Cerebellar nuclear complex (tissue), 1 donor: ENCODE data around the gene CYBC1.

Source experiments
- DNase-seq, 2 experiments: peaks; one replicate each; lab custom pipeline; 2025; lab: John Stamatoyannopoulos, UW

The CYBC1 gene

GRCh38 chr17:82408938-82409318 lies 41.6 kb downstream of the CYBC1 start:
- no peak for DNase-seq

DNA sequence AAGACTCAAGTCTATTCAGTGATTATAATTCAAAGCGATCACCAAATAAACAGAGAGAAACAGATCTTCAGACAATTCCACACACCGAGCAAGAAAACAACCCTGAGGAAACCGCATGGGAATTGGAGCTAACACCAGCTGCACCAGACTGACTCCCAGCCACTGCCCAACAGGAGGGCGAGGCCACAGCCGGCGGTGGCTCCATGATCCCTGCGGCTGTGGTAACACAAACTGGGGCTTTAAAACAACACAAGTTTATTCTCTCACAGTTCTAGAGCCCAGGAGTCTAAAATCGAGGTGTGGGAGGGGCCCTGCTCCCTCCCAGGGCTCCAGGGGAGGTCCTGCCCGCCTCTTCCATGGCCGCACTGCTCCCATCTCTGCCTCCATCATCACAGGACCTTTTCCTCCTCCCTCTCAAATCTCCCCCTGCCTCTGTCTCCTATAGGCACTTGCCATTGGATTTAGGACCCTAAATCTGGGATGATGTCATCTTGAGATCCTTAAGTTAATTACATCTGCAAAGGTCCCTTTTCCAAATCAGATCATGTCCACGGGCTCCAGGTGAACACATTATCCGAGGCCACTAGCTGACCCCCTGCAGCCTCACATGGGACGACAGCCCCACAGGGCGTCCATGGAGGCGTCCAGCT lies 42.1 kb downstream of the CYBC1 start:
- no peak for DNase-seq

GRCh38 chr17:82407255-82407654 lies 43.3 kb downstream of the CYBC1 start:
- DNase-seq: no peak

GRCh38 chr17:82406131-82406671 lies 44.4 kb downstream of the CYBC1 start:
- no peak for DNase-seq

- DNase-seq: no peak
Observed at GRCh38 chr17:82405051-82405450, 45.5 kb downstream of the CYBC1 start.

DNA sequence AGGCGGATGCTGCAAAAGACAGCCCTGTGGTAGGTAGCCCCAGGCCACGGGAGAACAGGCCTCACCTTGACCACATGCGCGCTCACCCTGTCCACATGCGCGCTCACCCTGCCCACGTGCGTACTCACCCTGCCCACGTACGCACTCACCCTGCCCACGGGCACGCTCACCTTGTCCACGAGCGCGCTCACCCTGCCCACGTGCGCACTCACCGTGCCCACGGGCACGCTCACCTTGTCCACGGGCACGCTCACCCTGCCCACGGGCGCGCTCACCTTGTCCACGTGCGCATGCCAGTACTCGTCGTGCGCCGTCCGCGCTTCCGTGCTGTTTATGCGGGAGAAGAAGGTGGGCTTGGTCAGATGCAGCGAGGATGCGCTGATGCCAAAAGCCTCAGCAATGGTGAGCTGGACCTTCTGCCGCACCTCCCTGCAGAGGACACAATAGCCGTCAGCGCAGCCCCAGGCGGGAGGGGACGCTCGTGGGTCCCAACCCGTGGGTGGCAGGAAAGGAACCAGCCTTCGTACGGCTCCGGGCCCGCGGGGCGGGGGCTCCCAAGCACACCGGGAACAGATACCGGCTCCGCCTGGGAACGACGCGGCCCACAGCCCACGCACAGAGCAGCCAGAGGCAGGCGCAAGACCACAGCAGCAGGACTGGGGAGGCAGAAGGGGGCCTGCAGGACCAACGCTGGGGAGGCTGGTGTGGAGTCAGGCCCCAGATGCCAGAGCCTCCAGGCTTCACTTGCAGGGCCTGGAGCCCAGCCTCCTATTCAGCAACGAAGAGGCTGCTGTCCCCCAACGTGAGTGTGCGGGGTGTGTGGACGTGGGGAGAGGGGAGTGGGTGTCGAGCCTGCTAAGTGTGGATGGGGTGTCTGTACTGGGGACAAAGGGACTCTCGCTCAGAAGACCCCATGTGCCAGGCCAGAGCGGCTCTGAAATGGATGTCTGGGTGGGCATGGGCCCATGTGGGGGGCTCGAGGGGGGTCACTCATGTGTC lies 46.6 kb downstream of the CYBC1 start:
- no peak for DNase-seq

DNA sequence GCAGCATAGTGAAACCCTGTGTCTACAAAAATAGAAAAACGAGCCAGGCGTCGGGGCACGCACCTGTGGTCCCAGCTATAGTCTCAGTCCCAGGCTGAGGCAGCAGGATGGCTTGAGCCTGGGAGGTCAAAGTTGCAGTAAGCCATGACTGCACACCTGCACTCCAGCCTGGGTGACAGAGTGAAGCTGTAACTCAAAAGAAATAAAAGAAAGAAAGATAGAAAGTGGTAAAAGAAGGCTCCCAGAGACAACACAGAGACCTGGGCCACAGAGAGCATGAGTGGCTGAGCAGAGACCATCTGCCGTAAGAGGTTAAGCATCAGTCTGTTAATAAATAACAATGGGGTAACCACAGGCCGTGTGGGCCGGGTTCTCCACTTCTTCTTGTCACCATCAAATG lies 47.7 kb downstream of the CYBC1 start:
- DNase-seq: no peak

- DNase-seq: no peak
Observed at GRCh38 chr17:82400830-82401229, 49.7 kb downstream of the CYBC1 start.

GRCh38 chr17:82400206-82400605 lies 50.3 kb downstream of the CYBC1 start:
- DNase-seq: no peak

- no peak for DNase-seq
Observed at GRCh38 chr17:82399601-82400101, 50.9 kb downstream of the CYBC1 start.

GRCh38 chr17:82399041-82399441 lies 51.5 kb downstream of the CYBC1 start:
- DNase-seq: no peak

DNA sequence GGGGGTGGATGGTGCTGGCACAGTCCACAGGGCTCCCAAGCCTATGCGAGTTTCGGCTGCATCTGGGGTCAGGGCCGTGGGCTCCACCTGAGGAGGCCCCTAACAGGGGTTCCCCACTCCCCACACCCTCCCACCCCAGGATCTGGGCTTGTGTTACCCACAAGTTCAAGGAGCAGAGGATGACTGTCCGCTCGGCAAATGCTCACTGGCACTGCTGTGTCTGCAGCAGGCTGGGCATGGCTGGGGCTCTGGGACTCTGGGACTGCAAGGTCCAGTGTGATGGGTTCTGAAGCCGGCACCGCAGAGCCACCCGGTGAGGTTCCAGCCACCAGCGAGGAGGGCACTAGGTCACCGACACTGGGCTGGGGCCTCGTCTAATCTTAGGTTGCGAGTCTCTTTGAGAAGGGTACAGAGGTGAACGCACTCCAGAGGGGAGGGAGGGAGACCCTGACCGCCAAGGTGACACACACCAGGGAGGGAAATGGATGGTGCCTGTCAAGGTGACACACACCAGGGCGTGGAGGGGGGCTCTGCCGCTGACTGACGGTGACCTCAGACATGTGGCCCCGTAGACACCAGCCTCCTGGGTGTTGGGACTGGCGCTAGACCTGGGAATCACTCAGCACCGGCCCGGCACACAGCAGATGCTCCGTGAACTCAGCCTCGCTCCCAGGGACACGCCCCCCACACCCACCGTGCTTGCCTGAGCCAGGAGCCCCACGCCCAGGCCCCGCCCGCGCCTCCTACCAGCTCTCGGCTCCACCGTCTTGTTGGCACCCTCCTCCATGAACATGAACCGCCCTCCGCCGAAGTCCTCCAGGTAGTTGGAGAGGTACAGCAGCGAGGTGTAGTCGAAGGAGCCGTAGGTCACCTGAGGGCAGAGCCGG lies 52.9 kb downstream of the CYBC1 start:
- DNase-seq: no peak

DNA sequence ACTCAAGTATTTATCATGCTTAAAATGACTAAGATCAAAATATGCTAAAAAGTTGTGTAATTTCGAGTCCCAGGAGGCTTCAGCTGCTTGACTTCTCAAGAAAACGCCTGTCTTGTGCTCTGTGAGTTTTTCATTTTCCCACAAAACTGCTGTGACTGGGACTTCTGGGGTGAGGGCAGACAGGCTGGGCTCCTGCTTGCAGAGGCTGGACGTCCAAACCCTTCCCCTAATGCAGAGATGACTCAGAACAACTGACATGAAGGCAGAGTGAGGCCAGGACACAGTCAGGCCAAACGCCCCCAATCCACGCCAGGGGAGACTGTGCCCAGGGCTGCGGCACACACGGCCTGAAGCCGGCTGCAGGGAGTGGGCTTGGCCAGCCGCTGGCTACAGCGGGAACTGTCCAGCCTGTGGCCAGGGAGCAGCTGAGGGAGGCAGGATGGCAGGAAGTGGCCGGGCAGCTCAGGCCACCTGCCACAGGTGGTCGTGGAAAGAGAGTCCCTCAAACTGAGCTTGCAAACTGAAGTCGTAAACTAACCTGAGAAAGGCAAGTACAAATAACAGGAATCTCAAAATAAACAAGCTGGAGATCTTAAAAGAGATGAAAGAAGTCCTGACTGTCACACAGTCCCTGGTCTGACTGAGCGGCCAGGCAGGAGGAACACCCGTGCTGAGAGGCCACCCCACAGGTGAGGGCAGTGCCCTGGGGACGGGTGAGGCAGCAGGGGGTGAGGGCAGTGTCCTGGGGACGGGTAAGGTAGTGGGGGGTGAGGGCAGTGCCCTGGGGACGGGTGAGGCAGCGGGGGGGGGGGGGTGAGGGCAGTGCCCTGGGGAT lies 53.7 kb downstream of the CYBC1 start:
- no peak for DNase-seq

DNA sequence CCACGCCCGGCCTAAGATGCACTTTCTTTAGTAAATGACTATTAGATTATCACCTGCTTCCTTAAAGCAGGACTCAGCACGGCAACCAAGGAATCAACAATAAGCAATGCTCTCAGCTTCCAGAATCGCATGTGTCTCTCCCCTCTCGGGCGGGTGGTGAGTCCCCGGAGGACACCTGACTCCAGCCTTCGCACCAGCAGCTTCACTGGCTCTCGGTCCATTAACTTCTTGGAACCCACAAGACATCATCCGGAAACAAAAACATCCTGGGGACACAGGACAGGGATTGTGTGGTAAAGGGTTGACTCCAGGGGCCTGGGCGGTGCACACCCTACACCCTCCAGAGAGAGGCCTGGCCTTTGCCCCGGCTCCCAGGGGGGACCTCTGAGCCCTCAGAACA lies 56.3 kb downstream of the CYBC1 start:
- DNase-seq: no peak

DNA sequence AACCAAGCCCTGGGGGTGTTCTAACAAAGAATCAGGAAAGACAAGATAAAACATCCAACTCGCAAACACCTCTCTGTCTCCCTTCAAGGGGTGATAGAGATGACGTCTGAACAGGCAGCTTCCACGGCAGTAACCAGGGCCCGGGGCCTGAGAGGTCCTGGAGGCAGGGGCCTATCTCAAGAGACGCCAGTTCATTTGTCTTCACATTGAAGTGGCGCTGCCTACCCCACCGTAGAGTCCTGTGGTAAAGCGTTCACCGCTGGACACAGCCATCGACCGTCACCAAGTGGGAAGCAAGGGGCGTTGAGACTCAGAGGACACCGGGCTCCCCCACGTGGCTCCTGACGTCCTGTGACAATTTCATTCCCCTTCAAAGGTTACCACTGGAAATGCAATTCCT lies 57.6 kb downstream of the CYBC1 start:
- DNase-seq: no peak
